Lower lobe of right lung (tissue), 2 donors: Measurements from ENCODE around the gene SLC19A1. TPM values are rescaled to one million over a fixed set of nuclear protein-coding genes. Genes with fewer than 3 reads are reported as not detected.

ENCODE experiments used
- ATAC-seq, 2 donors: fragments of 200-7000 bp; cut with Tn5 transposase; one replicate each; pipeline ENCODE4 v1.9.1; 2020 to 2022; ENCODE audit warnings: mild to moderate bottlenecking in 2 of 2, moderate library complexity in 2 of 2
- DNase-seq: peaks from one replicate; pipeline ENCODE4 v3.0.0-alpha.2; 2020
- H3K27ac ChIP-seq: fragments of 200-600 bp; one replicate; pipeline ENCODE4 v1.8.0; 2022
- H3K27me3 ChIP-seq: fragments of 200-600 bp; one replicate; pipeline ENCODE4 v1.8.0; 2022; ENCODE audit warnings: low read depth
- H3K36me3 ChIP-seq: fragments of 200-600 bp; one replicate; pipeline ENCODE4 v1.8.0; 2022; ENCODE audit warnings: mild to moderate bottlenecking
- H3K4me1 ChIP-seq: fragments of 200-600 bp; one replicate; pipeline ENCODE4 v1.8.0; 2022
- H3K4me3 ChIP-seq: fragments of 200-600 bp; one replicate; pipeline ENCODE4 v1.8.0; 2022; ENCODE audit warnings: mild to moderate bottlenecking
- H3K9me3 ChIP-seq: fragments of 200-600 bp; one replicate; pipeline ENCODE4 v1.8.0; 2022
- intact Hi-C: fragments of 100-400 bp; cut with DNase I; formaldehyde crosslinking; loops from one replicate; pipeline ENCODE4 v1.11.0; 2022
- total RNA-seq: library from RNA; stranded (reverse); fragmentation: NEBNext Ultra II Directional; extraction: Animal tissue kit (Norgen Biotek cat#: 25700); gene quantifications from one replicate; pipeline ENCODE4 v1.2.1, GENCODE V29; 2021
- TF ChIP-seq, protein P1 (sequence below): fragments of 200-600 bp; IDR thresholded peaks from one replicate; pipeline ENCODE4 v1.8.0; 2022; ENCODE audit warnings: antibody characterized with exemption, mild to moderate bottlenecking
- donor health status: DM: no; HTN: yes; CAD: no; lungs with severe emphysema.

SLC19A1 gene
- total RNA-seq, 1 donor from 2014 or later = 50.7 TPM

DNA sequence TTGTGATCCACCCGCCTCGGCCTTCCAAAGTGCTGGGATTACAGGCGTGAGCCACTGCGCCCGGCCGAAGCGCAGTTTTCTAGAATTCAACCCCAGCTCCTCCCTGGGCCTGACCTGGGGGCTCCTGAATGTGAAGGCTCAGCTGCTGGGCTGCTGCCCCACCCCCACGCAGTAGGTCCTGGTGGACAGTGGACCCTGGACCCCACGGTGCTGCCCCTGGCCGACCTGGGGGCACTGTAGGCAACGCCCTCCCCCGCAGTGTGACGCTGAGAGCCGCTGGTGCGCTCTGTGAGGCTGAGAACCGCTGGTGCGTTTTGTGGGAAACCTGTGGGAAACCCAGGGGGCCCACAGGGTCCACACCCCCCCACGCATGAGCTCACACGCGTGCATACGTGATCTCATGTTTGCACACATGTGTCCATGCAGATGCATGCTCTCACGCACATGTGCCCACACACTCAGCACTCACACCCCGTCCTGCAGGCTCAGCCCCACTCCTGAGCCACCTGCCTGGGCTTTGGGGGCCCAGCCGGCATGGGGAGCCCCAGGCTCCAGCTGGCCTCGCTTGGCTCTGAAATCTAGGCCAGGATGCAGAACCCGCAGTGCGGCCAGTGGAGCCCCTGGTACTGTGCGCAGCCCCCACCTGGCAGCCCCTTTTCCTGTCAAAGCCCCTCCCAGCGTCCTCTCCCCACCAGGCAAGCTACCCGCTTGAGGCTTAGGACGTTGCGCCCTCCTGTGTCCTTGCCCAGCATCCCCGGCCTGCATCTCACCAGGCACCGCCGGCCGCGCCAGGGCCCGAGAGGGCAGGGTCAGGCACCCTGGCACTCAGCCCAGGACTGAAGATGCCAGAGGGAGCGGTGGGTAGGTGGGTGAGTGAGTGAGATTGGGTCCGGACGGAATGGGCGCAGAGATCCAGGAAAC lies 69.5 kb downstream of the SLC19A1 start:
- DNase-seq (no peak), ATAC-seq (no peak)
- intact Hi-C loops = no loop called here
- TF ChIP-seq, protein P1, sequence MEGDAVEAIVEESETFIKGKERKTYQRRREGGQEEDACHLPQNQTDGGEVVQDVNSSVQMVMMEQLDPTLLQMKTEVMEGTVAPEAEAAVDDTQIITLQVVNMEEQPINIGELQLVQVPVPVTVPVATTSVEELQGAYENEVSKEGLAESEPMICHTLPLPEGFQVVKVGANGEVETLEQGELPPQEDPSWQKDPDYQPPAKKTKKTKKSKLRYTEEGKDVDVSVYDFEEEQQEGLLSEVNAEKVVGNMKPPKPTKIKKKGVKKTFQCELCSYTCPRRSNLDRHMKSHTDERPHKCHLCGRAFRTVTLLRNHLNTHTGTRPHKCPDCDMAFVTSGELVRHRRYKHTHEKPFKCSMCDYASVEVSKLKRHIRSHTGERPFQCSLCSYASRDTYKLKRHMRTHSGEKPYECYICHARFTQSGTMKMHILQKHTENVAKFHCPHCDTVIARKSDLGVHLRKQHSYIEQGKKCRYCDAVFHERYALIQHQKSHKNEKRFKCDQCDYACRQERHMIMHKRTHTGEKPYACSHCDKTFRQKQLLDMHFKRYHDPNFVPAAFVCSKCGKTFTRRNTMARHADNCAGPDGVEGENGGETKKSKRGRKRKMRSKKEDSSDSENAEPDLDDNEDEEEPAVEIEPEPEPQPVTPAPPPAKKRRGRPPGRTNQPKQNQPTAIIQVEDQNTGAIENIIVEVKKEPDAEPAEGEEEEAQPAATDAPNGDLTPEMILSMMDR = no peak
- Histone ChIP-seq H3K9me3 (no peaks in the 10 kb centered on the region), H3K36me3 (peaks cover 23% of the 10 kb centered on the region), H3K27ac (no peak overlapping the region), H3K4me3 (no peak overlapping the region), H3K27me3 (no peaks in the 10 kb centered on the region), H3K4me1 (peaks cover 41% of the 10 kb centered on the region)

DNA sequence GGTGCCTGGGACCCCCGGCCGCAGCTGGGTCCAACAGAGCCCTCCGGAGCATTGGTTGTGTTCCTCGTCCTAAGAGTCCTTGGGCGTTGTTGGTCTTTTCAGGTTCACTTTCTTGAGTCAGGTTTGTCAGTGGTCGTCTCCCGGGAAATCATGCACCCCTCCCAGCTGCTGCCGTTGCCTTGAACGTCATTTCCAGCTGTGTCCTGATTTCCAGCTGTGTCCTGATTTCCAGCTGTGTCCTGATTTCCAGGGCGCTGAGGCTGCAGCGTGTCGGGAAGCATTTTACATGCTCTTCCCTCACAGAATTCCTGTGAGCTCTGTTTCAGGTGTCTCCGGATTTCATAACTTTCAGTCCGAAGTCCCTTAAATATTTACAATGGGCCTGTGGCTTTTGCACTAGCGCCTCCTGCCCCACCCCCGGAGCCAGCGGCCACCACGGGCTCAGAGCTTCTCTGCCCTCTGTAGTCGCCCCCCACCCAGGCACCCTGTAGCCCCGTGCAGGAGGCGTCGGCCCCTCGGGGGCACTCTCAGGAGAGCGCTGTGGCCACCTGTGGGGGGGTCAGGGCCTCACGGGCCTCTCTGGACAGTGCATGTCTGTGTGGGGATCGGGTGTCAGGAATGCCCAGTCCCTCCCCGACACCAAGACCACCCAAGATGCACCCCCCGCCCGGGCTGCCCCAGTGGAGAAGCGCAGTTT lies 70.6 kb downstream of the SLC19A1 start:
- DNase-seq (no peak), ATAC-seq (peak; percentile 7 to 10)

DNA sequence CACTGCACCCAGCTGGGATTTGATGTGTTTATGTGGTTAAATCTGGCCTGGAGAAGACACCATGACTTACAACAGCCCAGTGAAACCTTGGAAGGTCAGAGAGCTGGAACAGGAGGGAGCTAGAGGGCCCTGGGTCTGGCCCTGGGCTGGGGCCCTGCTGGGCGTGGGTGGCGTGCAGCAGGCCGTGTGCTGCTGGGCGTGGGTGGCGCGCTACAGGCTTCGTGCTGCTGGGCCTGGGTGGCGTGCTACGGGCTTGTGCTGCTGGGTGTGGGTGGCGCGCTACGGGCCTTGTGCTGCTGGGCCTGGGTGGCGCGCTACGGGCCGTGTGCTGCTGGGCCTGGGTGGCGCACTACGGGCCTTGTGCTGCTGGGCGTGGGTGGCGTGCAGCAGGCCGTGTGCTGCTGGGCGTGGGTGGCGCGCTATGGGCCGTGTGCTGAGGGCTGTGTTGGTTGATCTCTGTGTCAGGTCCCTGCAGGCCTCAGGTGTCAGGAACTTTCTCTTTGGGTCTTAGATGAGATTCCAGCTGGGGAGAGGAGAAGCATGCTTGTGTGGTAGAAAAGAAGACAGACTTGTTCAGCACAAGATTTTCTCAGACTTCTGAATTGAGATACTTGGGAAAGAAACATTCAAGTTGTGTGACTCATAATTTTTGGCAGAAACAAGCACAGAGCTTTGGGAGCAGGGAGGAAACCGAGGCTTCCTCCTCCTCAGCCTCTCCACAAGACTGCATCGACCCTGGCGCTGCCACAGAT lies 71.3 kb downstream of the SLC19A1 start:
- Histone ChIP-seq H3K27ac (peak overlapping the region; percentile 81), H3K27me3 (no peaks in the 10 kb centered on the region), H3K4me1 (peaks cover 35% of the 10 kb centered on the region), H3K9me3 (no peaks in the 10 kb centered on the region), H3K4me3 (no peak overlapping the region), H3K36me3 (peaks cover 14% of the 10 kb centered on the region)
- intact Hi-C loops = no loop called here
- ATAC-seq = peak; percentile 36 to 39
- no peak for DNase-seq
- TF ChIP-seq, protein P1 = no peak

More for the DNA sequence above, 70.6 kb downstream of the SLC19A1 start:
- TF ChIP-seq, protein P1 = no peak
- Histone ChIP-seq H3K9me3 (no peaks in the 10 kb centered on the region), H3K27me3 (no peaks in the 10 kb centered on the region), H3K4me3 (no peak overlapping the region), H3K27ac (peak overlapping the region; percentile 81), H3K36me3 (peaks cover 18% of the 10 kb centered on the region), H3K4me1 (peaks cover 35% of the 10 kb centered on the region)
- intact Hi-C loops = no loop called here

DNA sequence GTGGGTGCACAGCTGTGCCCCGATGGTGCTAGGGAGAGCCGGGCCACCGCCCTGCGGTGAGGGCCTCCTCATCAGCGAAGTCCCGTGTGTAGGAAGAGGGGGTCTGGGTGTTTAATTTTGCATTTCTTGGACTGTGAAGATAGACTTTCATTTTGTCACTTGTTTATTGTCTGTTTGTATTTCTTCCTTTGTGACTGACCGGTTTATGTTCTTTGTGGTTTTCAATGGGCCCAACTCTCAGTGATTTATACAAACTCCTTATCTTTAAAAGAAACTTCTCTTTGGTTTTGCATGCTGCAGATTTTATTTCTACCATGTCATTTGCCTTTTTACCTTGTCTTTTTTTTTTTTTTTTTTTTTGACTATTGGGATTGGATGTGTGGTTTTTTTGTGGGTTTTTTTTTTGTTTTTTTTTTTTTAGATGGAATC lies 72.1 kb downstream of the SLC19A1 start:
- H3K27ac ChIP-seq = peak overlapping the region; percentile 11
- intact Hi-C loops = no loop called here

More for the DNA sequence above, 72.1 kb downstream of the SLC19A1 start:
- Histone ChIP-seq H3K27me3 (no peaks in the 10 kb centered on the region), H3K9me3 (no peaks in the 10 kb centered on the region), H3K4me1 (peaks cover 35% of the 10 kb centered on the region), H3K36me3 (peaks cover 6% of the 10 kb centered on the region), H3K4me3 (no peak overlapping the region)
- TF ChIP-seq, protein P1 = no peak
- DNase-seq (no peak), ATAC-seq (no peak)
